Muscle of leg (tissue), 16 donors: ENCODE measurements around the gene SRD5A1. TPM values are rescaled to one million over a fixed set of nuclear protein-coding genes. Genes with fewer than 3 reads are reported as not detected.

Experiments used
- DNase-seq: peaks from one replicate; pipeline ENCODE4 v3.0.0; 2013
- H3K27ac ChIP-seq: one replicate; pipeline ENCODE4 v1.5.1; 2013; ENCODE audit warnings: mild to moderate bottlenecking, low read length, control low read depth
- H3K27me3 ChIP-seq: one replicate; pipeline ENCODE4 v1.6.1; 2013; ENCODE audit warnings: low read length; ENCODE audit not compliant: control insufficient read depth, insufficient read depth
- H3K36me3 ChIP-seq: one replicate; pipeline ENCODE4 v1.6.1; 2013; ENCODE audit warnings: low read length; ENCODE audit not compliant: control insufficient read depth, insufficient read depth
- H3K4me1 ChIP-seq: one replicate; pipeline ENCODE4 v1.6.1; 2013; ENCODE audit warnings: low read length; ENCODE audit not compliant: control insufficient read depth, insufficient read depth
- H3K4me3 ChIP-seq: one replicate; pipeline ENCODE4 v1.5.1; 2013; ENCODE audit warnings: low read length, control low read depth
- H3K9me3 ChIP-seq: replicated peaks from 2 replicates; pipeline ENCODE4 v1.6.1; 2013; ENCODE audit warnings: low read depth, low read length; ENCODE audit not compliant: control insufficient read depth
- WGBS: methylation state at CpG from one replicate; pipeline ENCODE4 v1.1.5; 2013; ENCODE audit warnings: missing lambda C conversion rate; ENCODE audit not compliant: insufficient coverage; 5-methylcytosine and 5-hydroxymethylcytosine counted together
- long read RNA-seq, 11 donors: transcript quantifications; one replicate each; lab custom pipeline, GENCODE V29; 2026
- polyA plus RNA-seq, 8 donors: library from polyadenylated mRNA; unstranded; fragments of 120-200 nt; gene quantifications; one replicate each; pipeline versions ENCODE4 v1.2.1 to v1.2.3, GENCODE V29; 2013; ENCODE audit warnings: inconsistent platforms in 1 of 8, low replicate concordance in 1 of 8; ENCODE audit not compliant: insufficient read length in 8 of 8, insufficient read depth in 1 of 8
- total RNA-seq: library from RNA; stranded (reverse); fragments of 120-200 nt; gene quantifications from one replicate; pipeline ENCODE4 v1.2.4, GENCODE V29; 2013

Gene SRD5A1, protein sequence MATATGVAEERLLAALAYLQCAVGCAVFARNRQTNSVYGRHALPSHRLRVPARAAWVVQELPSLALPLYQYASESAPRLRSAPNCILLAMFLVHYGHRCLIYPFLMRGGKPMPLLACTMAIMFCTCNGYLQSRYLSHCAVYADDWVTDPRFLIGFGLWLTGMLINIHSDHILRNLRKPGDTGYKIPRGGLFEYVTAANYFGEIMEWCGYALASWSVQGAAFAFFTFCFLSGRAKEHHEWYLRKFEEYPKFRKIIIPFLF
- 7.9 TPM for total RNA-seq
- 10 to 100 TPM in 3 of 8 donors, 1 to 10 TPM in 5; 8.5 to 12.6 (median 9.7) TPM for polyA plus RNA-seq
- long read RNA-seq, donor 1, result 0 reads
- long read RNA-seq, donor 2, result 0 reads
- long read RNA-seq, donor 3, full-length matches to known transcripts, result 2 of 2 reads
- long read RNA-seq, donor 3, partial matches to known transcripts, result 0 of 2 reads
- long read RNA-seq, donor 3, other reads (novel, unspliced or antisense), result 0 of 2 reads
- long read RNA-seq, donor 4, full-length matches to known transcripts, result 2 of 2 reads
- long read RNA-seq, donor 4, partial matches to known transcripts, result 0 of 2 reads
- long read RNA-seq, donor 4, other reads (novel, unspliced or antisense), result 0 of 2 reads
- long read RNA-seq, donor 5, full-length matches to known transcripts, result 5 of 5 reads
- long read RNA-seq, donor 5, partial matches to known transcripts, result 0 of 5 reads
- long read RNA-seq, donor 5, other reads (novel, unspliced or antisense), result 0 of 5 reads
- long read RNA-seq, donor 6, full-length matches to known transcripts, result 4 of 4 reads
- long read RNA-seq, donor 6, partial matches to known transcripts, result 0 of 4 reads
- long read RNA-seq, donor 6, other reads (novel, unspliced or antisense), result 0 of 4 reads
- long read RNA-seq, donor 7, full-length matches to known transcripts, result 2 of 2 reads
- long read RNA-seq, donor 7, partial matches to known transcripts, result 0 of 2 reads
- long read RNA-seq, donor 7, other reads (novel, unspliced or antisense), result 0 of 2 reads
- long read RNA-seq, donor 8, full-length matches to known transcripts, result 2 of 2 reads
- long read RNA-seq, donor 8, partial matches to known transcripts, result 0 of 2 reads
- long read RNA-seq, donor 8, other reads (novel, unspliced or antisense), result 0 of 2 reads
- long read RNA-seq, donor 9, full-length matches to known transcripts, result 3 of 3 reads
- long read RNA-seq, donor 9, partial matches to known transcripts, result 0 of 3 reads
- long read RNA-seq, donor 9, other reads (novel, unspliced or antisense), result 0 of 3 reads
- long read RNA-seq, donor 10, full-length matches to known transcripts, result 7 of 7 reads
- long read RNA-seq, donor 10, partial matches to known transcripts, result 0 of 7 reads
- long read RNA-seq, donor 10, other reads (novel, unspliced or antisense), result 0 of 7 reads
- long read RNA-seq, donor 11, full-length matches to known transcripts, result 4 of 4 reads
- long read RNA-seq, donor 11, partial matches to known transcripts, result 0 of 4 reads
- long read RNA-seq, donor 11, other reads (novel, unspliced or antisense), result 0 of 4 reads

DNA sequence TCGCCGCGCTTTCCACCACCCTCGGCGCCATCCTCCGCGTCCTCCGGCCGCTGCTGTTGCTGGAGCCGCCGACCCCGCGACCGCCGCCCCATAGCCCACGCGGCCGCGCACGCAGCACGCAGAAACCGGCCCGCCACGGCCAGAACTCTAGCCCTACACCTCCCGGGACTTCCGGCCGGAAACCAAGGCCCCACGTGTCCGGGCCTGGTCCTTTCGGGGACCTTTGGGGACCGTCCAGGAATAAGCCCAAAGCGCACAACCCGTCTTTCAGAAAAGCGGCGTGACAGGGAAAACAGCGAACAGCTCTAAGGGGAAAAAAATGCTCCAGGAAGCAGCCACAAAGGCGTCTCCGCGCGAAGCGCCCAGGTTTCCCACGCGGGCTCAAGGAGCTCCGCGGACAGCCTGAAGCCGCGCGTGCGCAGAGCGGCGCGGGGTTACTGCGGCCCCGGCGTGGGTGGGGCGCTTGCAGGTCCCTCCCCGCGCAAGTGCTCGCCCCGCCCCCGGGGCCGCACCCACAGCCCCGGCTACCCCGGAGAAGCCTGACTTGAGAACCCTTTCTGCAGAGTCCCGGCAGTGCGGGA, at the start of gene SRD5A1, which contains the start of gene NSUN2:
Gene SRD5A1 (plus strand): TSS at position 553 of the 581 bp plus-strand sequence. CDS start 137 bp downstream, outside the sequence.
Gene NSUN2 (minus strand): TSS at position 157 of the 581 bp plus-strand sequence. CDS start 65 bp downstream, at position 92.
- Histone ChIP-seq H3K4me1 (peaks cover 14% of the 10 kb centered on the region), H3K4me3 (peak within 1 kb of the TSS; percentile 85), H3K27me3 (no peaks in the 10 kb centered on the region), H3K27ac (peak within 1 kb of the TSS; percentile 95), H3K36me3 (peaks cover 30% of the 10 kb centered on the region), H3K9me3 (no peaks in the 10 kb centered on the region)
- WGBS, result under 1% methylated on average over 66 of the region's 66 CpGs
- DNase-seq, result peak; percentile 96

DNA sequence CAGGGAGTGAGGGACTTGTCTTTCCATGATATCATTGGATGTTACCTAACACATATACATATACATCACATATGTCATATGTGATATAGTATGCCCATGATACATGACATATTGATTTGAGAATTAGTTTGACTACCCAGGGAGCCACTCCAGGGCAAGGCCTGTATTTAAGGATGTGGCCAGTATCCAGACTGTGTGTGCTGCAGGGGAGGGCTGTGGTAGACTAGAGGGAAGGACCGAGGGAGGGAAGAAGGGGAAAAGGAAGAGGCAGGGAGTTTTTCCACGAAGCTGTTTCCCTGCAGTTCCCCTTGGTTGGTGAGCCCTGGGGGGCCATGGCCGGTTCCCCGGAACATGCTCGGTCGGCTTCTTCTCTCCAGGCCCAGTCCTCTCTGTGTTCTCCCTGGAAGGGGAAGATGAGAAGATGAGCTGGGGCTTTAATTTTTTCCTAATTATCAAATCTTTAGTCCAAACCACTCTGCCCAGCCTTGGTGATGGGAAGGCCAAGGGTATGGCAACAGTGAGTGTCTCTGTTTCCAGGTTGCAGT, 49.1 kb upstream of the SRD5A1 start:
- no peak overlapping the region for H3K4me3 ChIP-seq
- peaks cover 5% of the 10 kb centered on the region for H3K4me1 ChIP-seq
- H3K27me3 ChIP-seq, result peaks cover 50% of the 10 kb centered on the region
- H3K36me3 ChIP-seq, result no peaks in the 10 kb centered on the region
- no CpG with 5 or more reads among the region's 6 CpGs for WGBS
- no peak for DNase-seq
- no peaks in the 10 kb centered on the region for H3K9me3 ChIP-seq
- H3K27ac ChIP-seq, result no peak overlapping the region

DNA sequence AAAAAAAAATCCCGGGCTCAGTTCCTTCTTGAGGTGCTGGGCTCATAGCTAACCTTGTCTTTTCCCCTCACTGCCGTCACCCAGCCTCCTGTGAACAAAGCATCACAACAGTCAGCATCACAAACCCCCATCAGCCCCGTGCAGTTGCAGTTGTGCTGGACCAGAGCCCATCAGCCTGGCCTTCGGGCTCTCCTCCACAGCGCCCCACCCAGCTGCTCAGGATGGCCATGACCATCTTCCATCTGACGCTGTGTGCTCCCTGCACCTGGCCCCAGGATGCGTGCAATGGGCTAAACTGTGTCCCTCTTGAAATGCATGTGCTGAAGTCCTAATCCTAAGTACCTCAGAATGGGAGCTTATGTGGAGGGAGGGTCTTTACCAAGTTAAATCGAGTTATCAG, 48.5 kb upstream of the SRD5A1 start:
- DNase-seq, result no peak
- Histone ChIP-seq H3K4me3 (no peak overlapping the region), H3K9me3 (no peaks in the 10 kb centered on the region), H3K27me3 (peaks cover 47% of the 10 kb centered on the region), H3K36me3 (no peaks in the 10 kb centered on the region), H3K4me1 (peaks cover 5% of the 10 kb centered on the region), H3K27ac (no peak overlapping the region)
- WGBS, result 68% methylated on average over 6 of the region's 8 CpGs

DNA sequence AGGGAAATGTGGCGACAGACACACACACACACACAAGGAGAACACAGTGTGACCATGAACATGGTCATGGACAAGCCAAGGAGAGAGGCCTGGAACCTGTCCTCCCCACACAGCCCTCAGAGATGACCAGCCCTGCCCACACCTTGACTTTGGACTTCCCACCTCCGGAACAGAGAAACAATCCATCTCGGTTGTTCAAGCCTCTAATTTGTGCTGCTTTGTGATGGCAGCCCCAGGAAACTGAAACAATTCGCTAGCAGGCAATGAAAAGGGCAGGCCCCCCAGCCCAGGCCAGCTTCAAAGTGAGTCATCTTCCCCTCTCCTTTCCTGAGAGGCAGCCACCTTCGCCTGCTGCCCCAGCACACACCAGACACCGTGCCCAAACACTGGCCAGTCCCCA, 48.1 kb upstream of the SRD5A1 start:
- peaks cover 47% of the 10 kb centered on the region for H3K27me3 ChIP-seq
- H3K36me3 ChIP-seq, result no peaks in the 10 kb centered on the region
- no peak for DNase-seq
- peaks cover 5% of the 10 kb centered on the region for H3K4me1 ChIP-seq
- no peaks in the 10 kb centered on the region for H3K9me3 ChIP-seq
- 62% methylated on average over 4 of the region's 6 CpGs for WGBS
- no peak overlapping the region for H3K27ac ChIP-seq
- no peak overlapping the region for H3K4me3 ChIP-seq

DNA sequence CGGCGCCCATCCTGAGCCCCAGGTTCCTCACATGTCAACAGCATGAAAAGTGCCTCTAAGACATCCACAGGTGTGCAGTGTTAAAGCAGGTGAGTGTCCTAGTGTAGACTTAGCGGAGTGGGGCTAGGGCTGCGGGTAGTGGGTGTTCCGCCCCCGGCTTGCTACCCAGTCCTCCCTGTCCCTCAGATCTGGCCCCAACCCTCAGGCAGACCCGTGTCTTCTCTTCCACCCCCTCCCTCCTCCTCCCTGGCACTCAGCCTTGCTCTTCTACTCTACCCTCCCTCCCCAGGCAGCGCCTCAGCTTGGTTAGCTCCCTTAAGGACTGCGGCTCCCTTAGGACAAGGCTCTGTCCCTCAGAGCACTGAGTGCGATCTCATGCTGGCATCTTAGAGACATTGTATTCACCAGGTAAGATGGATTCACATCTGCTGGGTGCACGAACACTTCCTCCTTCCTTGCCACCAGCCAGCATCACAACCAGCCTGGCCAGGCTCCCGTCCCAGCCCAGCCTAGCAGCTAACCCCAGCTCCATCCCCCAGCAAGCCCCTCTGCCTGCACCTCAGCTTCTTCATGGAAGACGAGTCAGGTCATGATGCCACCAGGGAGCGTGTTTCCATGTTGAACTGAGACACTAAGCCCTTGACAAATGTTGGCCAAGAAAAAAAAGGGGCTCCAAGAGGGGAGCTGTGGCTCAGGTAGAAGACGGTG, 47.1 kb upstream of the SRD5A1 start:
- Histone ChIP-seq H3K4me3 (no peak overlapping the region), H3K9me3 (no peaks in the 10 kb centered on the region), H3K4me1 (peaks cover 5% of the 10 kb centered on the region), H3K36me3 (no peaks in the 10 kb centered on the region), H3K27ac (no peak overlapping the region), H3K27me3 (peaks cover 47% of the 10 kb centered on the region)
- DNase-seq, result no peak
- 81% methylated on average over 12 of the region's 15 CpGs for WGBS

DNA sequence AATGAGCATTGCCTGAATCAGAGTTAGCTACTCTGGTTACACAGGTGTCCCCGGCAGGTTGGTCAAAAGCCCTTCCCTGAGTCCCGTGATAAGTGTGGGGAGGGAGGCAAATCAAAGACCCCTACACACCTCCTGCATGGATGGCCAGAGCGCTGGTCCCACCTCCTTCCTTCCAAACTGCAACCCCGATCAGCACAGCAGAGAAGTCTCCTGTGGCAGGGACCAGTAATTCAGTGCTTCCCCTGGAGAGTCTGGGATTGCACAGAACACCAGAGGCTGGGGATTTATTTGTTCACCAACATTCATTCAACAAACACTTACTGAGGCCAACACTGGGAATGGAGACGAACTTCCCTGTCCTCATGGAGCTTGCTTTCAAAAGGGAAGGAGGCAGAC, 46.6 kb upstream of the SRD5A1 start:
- Histone ChIP-seq H3K4me1 (peaks cover 5% of the 10 kb centered on the region), H3K9me3 (no peaks in the 10 kb centered on the region), H3K36me3 (no peaks in the 10 kb centered on the region), H3K27me3 (peaks cover 42% of the 10 kb centered on the region), H3K4me3 (no peak overlapping the region), H3K27ac (no peak overlapping the region)
- 83% methylated on average over 2 of the region's 5 CpGs for WGBS
- DNase-seq, result no peak

DNA sequence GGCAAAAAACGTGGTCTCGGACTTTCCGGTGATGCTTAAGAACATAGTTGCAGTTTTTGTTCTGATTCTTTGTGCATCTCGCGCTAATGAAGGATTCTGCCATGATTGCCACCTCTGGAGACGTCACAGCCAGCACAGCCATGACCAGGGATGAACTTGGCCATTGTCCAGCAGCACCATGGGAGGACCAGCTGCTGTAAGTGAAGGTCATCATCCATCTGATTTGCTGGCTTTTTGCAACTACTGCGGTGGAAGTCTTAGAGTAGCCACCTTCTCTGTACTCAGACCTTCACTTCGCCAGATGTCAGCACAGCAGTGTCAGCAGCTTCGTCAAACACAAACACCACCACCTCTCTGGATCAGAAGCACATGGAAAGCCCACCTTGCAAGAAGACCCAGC, 46.1 kb upstream of the SRD5A1 start:
- DNase-seq, result no peak
- peaks cover 5% of the 10 kb centered on the region for H3K4me1 ChIP-seq
- H3K4me3 ChIP-seq, result no peak overlapping the region
- WGBS, result 81% methylated on average over 8 of the region's 9 CpGs
- H3K36me3 ChIP-seq, result no peaks in the 10 kb centered on the region
- no peaks in the 10 kb centered on the region for H3K9me3 ChIP-seq
- H3K27ac ChIP-seq, result no peak overlapping the region
- peaks cover 39% of the 10 kb centered on the region for H3K27me3 ChIP-seq

DNA sequence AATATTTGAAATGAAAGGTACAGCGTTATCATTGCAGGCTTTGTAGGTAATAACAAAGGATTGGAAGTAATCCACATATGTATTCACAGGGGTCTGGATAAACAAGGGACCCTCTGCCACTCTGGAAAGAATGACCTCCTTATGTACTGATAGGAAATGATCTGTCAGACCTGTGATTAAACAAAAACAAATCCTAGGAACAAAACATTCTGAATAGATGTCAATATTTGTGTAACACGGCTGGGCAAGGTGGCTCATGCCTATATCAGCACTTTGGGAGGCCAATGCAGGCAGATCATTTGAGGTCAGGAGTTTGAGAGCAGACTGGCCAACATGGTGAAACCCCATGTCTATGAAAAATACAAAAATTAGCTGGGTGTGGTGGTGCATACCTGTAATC, 42.7 kb upstream of the SRD5A1 start:
- Histone ChIP-seq H3K27me3 (peaks cover 8% of the 10 kb centered on the region), H3K36me3 (peaks cover 3% of the 10 kb centered on the region), H3K4me3 (no peak overlapping the region), H3K9me3 (no peaks in the 10 kb centered on the region), H3K4me1 (no peaks in the 10 kb centered on the region), H3K27ac (no peak overlapping the region)
- no peak for DNase-seq
- no CpG with 5 or more reads among the region's 2 CpGs for WGBS
